Measurements from ENCODE around the gene WWC1.
A peak's percentile ranks its signal among the peaks of the same experiment; 100 is the strongest.

WWC1 gene

GRCh38 chr5:168268949-168269936 is 22.2 kb upstream of the WWC1 start:
- peaks cover 31% of the 10 kb centered on the region for H3K27me3 Mint-ChIP-seq (ENCODE audit: low read depth, poor library complexity)
- DNase-seq: peak; percentile 96
- no peaks in the 10 kb centered on the region for H3K9me3 Mint-ChIP-seq
- H3K27ac Mint-ChIP-seq: no peak overlapping the region
- no peaks in the 10 kb centered on the region for H3K36me3 Mint-ChIP-seq (ENCODE audit: low read depth)
- peaks cover 39% of the 10 kb centered on the region for H3K4me1 Mint-ChIP-seq
- peak overlapping the region; percentile 86 for H3K4me3 Mint-ChIP-seq
- peak; percentile 85 for TF ChIP-seq CTCF (IDR thresholded peaks at IDR 0.05)

DNA sequence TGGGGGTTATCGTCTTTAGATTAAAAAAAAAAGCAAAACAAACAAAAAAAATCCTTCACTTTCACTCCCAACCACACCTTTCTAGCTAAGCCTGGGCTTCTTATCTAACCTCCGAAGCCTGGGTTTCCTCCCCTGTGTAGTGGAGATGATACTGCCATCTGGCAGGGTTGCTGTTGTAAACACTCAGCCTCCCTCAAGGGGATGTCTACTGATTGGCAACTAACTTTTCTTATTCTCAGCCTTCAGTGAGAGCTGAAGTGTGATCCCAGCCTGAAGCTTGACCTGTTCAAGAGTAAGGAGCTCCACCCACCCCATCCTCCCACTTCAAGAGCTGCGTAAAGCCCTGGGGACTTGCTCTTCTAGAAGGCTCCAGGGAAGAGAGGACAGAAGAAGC is 21.5 kb upstream of the WWC1 start:
- H3K4me3 Mint-ChIP-seq: peak overlapping the region; percentile 86
- peak overlapping the region; percentile 45 for H3K27ac Mint-ChIP-seq
- peaks cover 32% of the 10 kb centered on the region for H3K27me3 Mint-ChIP-seq (ENCODE audit: low read depth, poor library complexity)
- H3K9me3 Mint-ChIP-seq: no peaks in the 10 kb centered on the region
- DNase-seq: no peak
- H3K4me1 Mint-ChIP-seq: peaks cover 39% of the 10 kb centered on the region
- TF ChIP-seq CTCF (IDR thresholded peaks at IDR 0.05): no peak
- no peaks in the 10 kb centered on the region for H3K36me3 Mint-ChIP-seq (ENCODE audit: low read depth)

DNA sequence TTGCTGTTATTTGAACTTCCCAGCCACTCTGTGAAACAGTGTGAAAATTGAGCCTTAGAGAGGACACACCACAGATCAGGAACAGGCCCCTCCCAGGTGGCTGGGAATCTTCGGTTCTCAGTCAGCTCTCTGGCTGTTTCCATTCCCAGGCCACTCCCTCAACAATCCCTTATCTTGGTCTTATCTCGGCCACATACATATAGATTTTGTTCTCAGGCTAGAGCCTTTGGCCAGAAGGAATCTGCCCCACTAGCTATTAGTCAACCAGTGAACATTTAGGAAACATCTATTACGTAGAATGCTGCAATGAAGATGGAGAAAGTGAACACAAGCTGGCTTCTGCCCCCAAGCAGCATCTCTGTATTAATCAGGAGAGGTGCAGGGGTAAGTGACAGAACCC is 21.0 kb upstream of the WWC1 start:
- TF ChIP-seq CTCF (IDR thresholded peaks at IDR 0.05): no peak
- Mint-ChIP-seq H3K4me3 (no peak overlapping the region), H3K27me3 (ENCODE audit: low read depth, poor library complexity) (peaks cover 32% of the 10 kb centered on the region), H3K36me3 (ENCODE audit: low read depth) (no peaks in the 10 kb centered on the region), H3K4me1 (peaks cover 37% of the 10 kb centered on the region), H3K9me3 (no peaks in the 10 kb centered on the region), H3K27ac (peak overlapping the region; percentile 45)
- no peak for DNase-seq

DNA sequence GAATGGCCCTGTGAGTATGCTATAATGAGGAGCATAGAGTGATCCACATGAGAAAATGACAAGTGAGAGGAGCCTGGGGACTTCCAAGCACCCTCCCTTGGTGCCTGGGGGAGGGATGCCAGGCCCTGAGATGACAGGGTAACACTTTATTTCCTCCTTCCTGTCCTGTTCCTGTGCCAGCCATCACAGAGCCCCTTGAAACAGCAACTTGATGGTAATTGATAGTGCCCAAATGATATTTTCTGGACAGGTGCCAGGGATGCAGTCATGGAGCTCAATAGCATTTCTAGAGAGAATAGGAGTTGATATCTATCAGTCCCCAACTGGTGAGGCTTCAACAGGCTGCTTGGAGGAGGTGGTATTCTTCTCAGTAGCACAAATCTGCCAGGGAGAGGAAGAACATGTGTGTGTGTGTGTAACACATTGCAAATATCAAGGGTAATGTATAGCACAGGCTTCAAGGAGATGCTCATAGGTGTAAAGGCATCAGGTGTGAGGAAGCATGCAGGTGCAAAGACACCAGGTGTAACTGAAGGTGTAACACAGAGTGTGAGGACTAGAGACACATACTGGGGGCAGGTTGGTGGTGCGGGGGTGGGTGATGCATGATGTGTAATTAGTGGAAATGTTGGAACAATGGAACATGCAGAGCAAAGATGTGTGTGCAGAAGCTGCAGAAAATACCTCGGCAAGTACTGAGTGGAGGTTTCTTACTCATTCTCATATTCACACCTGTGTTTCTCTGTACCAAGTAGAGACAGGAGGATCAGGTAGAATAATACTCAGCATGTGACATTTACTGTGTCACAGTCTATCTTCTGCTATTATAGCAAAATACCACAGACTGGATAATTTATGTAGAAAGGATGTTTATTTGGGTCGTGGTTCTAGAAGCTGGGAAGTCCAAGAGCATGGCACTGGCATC is 18.1 kb upstream of the WWC1 start:
- Mint-ChIP-seq H3K27ac (no peak overlapping the region), H3K4me3 (no peak overlapping the region), H3K36me3 (ENCODE audit: low read depth) (no peaks in the 10 kb centered on the region), H3K27me3 (ENCODE audit: low read depth, poor library complexity) (peaks cover 33% of the 10 kb centered on the region), H3K9me3 (no peaks in the 10 kb centered on the region), H3K4me1 (peaks cover 43% of the 10 kb centered on the region)
- TF ChIP-seq CTCF (IDR thresholded peaks at IDR 0.05): no peak
- DNase-seq: no peak

- no peak for DNase-seq
- Mint-ChIP-seq H3K4me3 (no peak overlapping the region), H3K9me3 (no peaks in the 10 kb centered on the region), H3K27ac (no peak overlapping the region), H3K27me3 (ENCODE audit: low read depth, poor library complexity) (peaks cover 36% of the 10 kb centered on the region), H3K4me1 (peaks cover 32% of the 10 kb centered on the region), H3K36me3 (ENCODE audit: low read depth) (no peaks in the 10 kb centered on the region)
- no peak for TF ChIP-seq CTCF (IDR thresholded peaks at IDR 0.05)
These were observed 17.0 kb upstream of the WWC1 start for GRCh38 chr5:168274406-168274805.
